GM18868 (cell line): Measurements from ENCODE around the gene TEX264.

Source experiments
- ATAC-seq: cut with Tn5 transposase; IDR thresholded peaks from one replicate; pipeline ENCODE4 v1.9.1; 2021; ENCODE audit warnings: mild to moderate bottlenecking, moderate library complexity; ENCODE audit not compliant: unreplicated experiment

The TEX264 gene

DNA sequence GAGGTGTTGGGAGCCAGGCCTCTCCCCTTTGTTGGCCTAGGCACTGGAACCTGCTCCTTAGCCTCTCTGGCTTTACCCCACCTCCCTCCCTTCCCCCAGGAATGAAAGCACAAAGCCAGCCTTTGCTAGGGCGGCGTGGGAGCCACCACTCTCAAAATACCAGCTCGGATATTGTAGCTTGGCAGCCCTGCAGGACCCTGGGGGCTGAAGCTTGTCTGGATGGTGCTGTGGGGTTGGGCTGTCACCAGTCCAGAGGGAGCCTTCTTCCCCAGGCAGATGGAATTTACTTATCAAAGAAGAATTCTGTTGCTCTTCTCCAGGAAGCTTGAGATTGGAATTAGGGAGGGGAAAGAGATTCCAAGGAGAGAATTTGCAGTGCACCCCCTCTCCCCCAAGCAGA is 20.9 kb downstream of the TEX264 start:
- ATAC-seq: no peak

DNA sequence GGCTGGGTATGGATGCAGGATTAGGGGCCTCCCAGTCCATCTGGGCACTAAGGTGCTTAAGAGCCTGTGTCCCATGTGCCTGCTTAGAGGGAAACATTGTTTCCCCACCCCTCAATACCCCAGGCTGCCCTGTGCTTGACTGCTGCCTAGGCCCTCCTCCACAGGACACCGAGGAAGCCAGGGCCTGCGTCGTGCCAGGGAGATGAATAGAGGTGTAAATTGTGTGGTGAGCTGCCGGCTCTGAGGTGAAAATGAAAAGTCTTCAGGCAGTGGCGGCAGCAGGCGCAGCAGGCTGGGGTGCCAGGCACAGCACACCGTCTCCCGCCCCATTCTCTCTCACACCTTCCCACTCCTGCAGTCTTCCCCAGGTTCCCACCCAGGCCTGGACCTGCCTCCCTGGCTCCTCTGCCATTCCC is 21.9 kb downstream of the TEX264 start:
- no peak for ATAC-seq

DNA sequence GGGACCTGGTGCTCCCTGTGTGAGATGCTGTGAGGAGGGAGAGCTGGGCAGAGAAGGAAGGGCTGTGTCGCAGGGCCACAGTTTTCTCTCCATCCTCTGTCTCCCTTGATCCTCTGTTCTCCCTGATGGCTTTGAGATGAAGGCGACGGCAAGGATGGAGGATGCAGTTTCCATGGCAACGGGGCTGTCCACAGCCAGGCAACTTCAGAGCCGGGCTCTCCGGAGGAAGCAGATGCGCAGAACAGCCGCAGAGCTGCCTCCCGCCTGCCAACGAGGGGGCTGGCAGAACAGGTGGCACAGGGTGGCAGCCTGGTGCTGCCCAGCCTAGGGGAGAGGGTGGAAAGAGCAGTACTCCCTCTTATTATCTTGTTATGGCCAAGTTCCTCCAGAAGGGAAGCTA is 25.9 kb downstream of the TEX264 start:
- ATAC-seq: no peak

- no peak for ATAC-seq
These were observed 27.2 kb downstream of the TEX264 start for GRCh38 chr3:51698209-51698608.

- no peak for ATAC-seq
These were observed 29.4 kb downstream of the TEX264 start for GRCh38 chr3:51700403-51700802.

- ATAC-seq: no peak
These were observed 31.1 kb downstream of the TEX264 start for GRCh38 chr3:51702156-51702555.

GRCh38 chr3:51703068-51703760 is 32.2 kb downstream of the TEX264 start:
- no peak for ATAC-seq

- no peak for ATAC-seq
These were observed 32.9 kb downstream of the TEX264 start for GRCh38 chr3:51703761-51704510.

- ATAC-seq: no peak
These were observed 33.5 kb downstream of the TEX264 start for GRCh38 chr3:51704511-51704950.

GRCh38 chr3:51705276-51706020 is 34.4 kb downstream of the TEX264 start:
- ATAC-seq: no peak

GRCh38 chr3:51706021-51706485 is 35.0 kb downstream of the TEX264 start:
- no peak for ATAC-seq

GRCh38 chr3:51706788-51707731 is 36.0 kb downstream of the TEX264 start, which contains the start of gene GRM2:
Gene GRM2, plus strand, starts transcription at chr3:51707068. Its CDS starts 1,916 bp downstream, at chr3:51708984.
- no peak for ATAC-seq

GRCh38 chr3:51708216-51708845 is 37.3 kb downstream of the TEX264 start:
- no peak for ATAC-seq

DNA sequence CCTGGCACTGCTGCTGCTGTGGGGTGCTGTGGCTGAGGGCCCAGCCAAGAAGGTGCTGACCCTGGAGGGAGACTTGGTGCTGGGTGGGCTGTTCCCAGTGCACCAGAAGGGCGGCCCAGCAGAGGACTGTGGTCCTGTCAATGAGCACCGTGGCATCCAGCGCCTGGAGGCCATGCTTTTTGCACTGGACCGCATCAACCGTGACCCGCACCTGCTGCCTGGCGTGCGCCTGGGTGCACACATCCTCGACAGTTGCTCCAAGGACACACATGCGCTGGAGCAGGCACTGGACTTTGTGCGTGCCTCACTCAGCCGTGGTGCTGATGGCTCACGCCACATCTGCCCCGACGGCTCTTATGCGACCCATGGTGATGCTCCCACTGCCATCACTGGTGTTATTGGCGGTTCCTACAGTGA is 38.0 kb downstream of the TEX264 start:
- ATAC-seq: no peak

- ATAC-seq: no peak
These were observed 38.6 kb downstream of the TEX264 start for GRCh38 chr3:51709675-51710074.

DNA sequence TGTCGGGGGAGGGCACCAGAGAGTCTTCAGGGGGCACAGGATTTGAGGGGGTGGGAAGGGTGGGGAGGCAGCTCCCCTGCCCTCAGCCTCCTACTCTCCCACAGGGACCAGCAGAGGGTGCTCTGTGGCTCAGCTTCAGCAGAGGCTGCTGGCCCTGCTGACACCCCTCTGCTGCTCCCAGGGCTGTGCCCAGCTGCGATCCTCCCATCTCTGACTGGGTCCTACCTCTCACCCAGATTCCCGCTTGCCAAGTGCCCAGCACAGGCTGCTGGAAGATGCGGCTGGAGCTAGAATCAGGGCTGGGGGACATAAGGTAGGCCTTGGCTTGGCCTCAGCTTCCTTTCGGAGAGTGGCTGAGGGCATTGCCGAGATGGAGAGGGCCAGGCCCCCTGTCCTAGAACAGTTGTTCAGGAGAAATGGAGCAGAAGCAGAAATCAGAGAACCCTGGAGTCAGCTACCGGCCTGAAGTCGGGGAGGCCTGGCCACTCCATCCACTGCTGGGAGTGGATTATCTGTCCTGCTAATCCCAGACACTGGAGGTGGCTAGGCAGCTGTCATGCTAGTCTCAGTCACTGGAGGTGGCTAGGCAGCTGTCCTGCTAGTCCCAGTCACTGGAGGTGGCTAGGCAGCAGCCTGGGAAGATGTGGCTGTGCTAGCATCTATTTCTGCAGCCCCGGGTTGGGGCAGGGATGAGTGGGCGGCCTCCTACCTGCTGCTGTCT is 39.7 kb downstream of the TEX264 start:
- ATAC-seq: no peak

- no peak for ATAC-seq
These were observed 40.4 kb downstream of the TEX264 start for GRCh38 chr3:51711352-51712037.

GRCh38 chr3:51712038-51712420 is 41.0 kb downstream of the TEX264 start:
- no peak for ATAC-seq

DNA sequence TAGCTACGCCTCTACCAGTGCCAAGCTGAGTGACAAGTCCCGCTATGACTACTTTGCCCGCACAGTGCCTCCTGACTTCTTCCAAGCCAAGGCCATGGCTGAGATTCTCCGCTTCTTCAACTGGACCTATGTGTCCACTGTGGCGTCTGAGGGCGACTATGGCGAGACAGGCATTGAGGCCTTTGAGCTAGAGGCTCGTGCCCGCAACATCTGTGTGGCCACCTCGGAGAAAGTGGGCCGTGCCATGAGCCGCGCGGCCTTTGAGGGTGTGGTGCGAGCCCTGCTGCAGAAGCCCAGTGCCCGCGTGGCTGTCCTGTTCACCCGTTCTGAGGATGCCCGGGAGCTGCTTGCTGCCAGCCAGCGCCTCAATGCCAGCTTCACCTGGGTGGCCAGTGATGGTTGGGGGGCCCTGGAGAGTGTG is 41.5 kb downstream of the TEX264 start:
- no peak for ATAC-seq
